LoVo (cell line): ENCODE data around the gene RAPGEF6.
"Not testable (repeated sequence)": the region's sequence is repeated elsewhere in the genome, so short reads cannot be mapped to it uniquely, and the experiment has no call there.

ENCODE experiments used
- DNase-seq: peaks from one replicate; pipeline ENCODE4 v3.0.0-alpha.2; 2016; ENCODE audit warnings: low spot score

RAPGEF6 gene

GRCh38 chr5:131426011-131426410 is 209.0 kb downstream of the RAPGEF6 start:
- DNase-seq: no peak

GRCh38 chr5:131423056-131423455 is 212.0 kb downstream of the RAPGEF6 start:
- no peak for DNase-seq

GRCh38 chr5:131419877-131420276 is 215.2 kb downstream of the RAPGEF6 start:
- no peak for DNase-seq

- no peak for DNase-seq
Observed at GRCh38 chr5:131418846-131419245, 216.2 kb downstream of the RAPGEF6 start.

- peak; percentile 78 for DNase-seq
Observed at GRCh38 chr5:131417240-131417869, 217.7 kb downstream of the RAPGEF6 start.

- no peak for DNase-seq
Observed at GRCh38 chr5:131416729-131417128, 218.3 kb downstream of the RAPGEF6 start.

GRCh38 chr5:131413605-131414559 is 221.1 kb downstream of the RAPGEF6 start:
- no peak for DNase-seq

GRCh38 chr5:131406975-131407638 is 227.9 kb downstream of the RAPGEF6 start:
- DNase-seq: no peak

GRCh38 chr5:131406076-131406475 is 229.0 kb downstream of the RAPGEF6 start:
- no peak for DNase-seq

- DNase-seq: no peak
Observed at GRCh38 chr5:131405674-131406073, 229.4 kb downstream of the RAPGEF6 start.

GRCh38 chr5:131400585-131400984 is 234.4 kb downstream of the RAPGEF6 start:
- DNase-seq: no peak

GRCh38 chr5:131399007-131399406 is 236.0 kb downstream of the RAPGEF6 start:
- not testable (repeated sequence) for DNase-seq

GRCh38 chr5:131396630-131397273 is 238.3 kb downstream of the RAPGEF6 start:
- DNase-seq: no peak

GRCh38 chr5:131396015-131396414 is 239.0 kb downstream of the RAPGEF6 start:
- no peak for DNase-seq

GRCh38 chr5:131394128-131394527 is 240.9 kb downstream of the RAPGEF6 start:
- DNase-seq: no peak

- no peak for DNase-seq
Observed at GRCh38 chr5:131393498-131393968, 241.5 kb downstream of the RAPGEF6 start.

- no peak for DNase-seq
Observed at GRCh38 chr5:131392466-131393095, 242.4 kb downstream of the RAPGEF6 start.

GRCh38 chr5:131389869-131390265 is 245.2 kb downstream of the RAPGEF6 start:
- DNase-seq: no peak

- no peak for DNase-seq
Observed at GRCh38 chr5:131389096-131389868, 245.7 kb downstream of the RAPGEF6 start.

- no peak for DNase-seq
Observed at GRCh38 chr5:131387255-131387654, 247.8 kb downstream of the RAPGEF6 start.

GRCh38 chr5:131386779-131387178 is 248.2 kb downstream of the RAPGEF6 start:
- DNase-seq: no peak
